ENCODE data around the gene SEC24A. TPM values are rescaled to one million over a fixed set of nuclear protein-coding genes. Genes with fewer than 3 reads are reported as not detected.
"Not testable (repeated sequence)": the region's sequence is repeated elsewhere in the genome, so short reads cannot be mapped to it uniquely, and the experiment has no call there.

The SEC24A gene
- total RNA-seq, 2 experiments from 2014 or later: 30.8 to 31.4 TPM

DNA sequence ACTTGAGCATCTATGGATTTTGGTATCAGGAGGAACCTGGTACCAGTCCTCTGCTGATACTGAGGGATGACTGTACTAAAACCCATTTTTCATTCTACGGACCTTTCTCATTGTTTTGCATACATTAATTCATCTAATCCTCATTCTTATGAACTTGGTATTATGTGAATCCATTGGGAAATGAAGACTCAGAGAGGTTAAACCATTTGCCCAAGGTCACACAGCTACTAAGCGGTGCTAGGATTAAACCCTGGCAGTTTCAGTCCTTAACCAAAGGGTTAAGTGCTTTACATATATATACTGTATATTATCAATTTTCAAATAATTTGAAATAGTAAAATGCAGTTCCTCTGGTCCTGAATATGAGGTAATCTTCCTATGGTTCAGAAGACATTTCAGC lies 93.5 kb downstream of the SEC24A start:
- DNase-seq: no peak
- no peak overlapping the region for H3K27ac Mint-ChIP-seq
- CTCF ChIA-PET: interaction anchor here (0.8 to 4.0 kb wide), 2 partner anchors 15 to 164 kb away, joined by 4 to 36 read pairs; partner anchors contain the start of gene DDX46
- POLR2A ChIA-PET: interaction anchor here (0.6 kb wide), 1 partner anchor 14 kb away, joined by 4 read pairs; no protein-coding TSS in a partner anchor
- no peaks in the 10 kb centered on the region for H3K9me3 Mint-ChIP-seq
- intact Hi-C loops (cut with micrococcal nuclease): no loop called here
- H3K4me1 Mint-ChIP-seq (ENCODE audit: low read depth): peaks cover 26% of the 10 kb centered on the region
- no peaks in the 10 kb centered on the region for H3K27me3 Mint-ChIP-seq
- H3K36me3 Mint-ChIP-seq: peaks cover 5% of the 10 kb centered on the region
- H3K4me3 Mint-ChIP-seq: no peak overlapping the region

DNA sequence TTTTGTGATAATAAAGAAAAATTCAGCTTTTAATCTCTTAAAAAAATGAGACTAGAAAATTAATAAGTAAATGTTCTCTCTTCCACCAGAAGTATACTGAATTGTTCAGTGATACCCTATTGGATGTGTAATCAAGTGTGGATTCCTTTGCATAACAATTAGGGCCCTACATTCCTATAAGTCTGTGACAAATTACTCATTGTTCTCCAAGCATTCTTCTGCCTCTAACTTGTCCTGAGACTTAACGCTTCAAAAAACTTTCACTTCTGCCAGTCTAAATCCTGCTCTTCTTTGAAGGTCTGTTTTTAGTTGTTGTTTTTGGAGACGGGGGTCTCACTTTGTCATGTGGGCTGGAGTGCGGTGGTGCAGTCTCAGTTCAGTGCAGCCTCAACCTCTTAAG lies 100.8 kb downstream of the SEC24A start:
- ChIA-PET POLR2A (no interaction called here), CTCF (interaction anchor here (2.9 kb wide), 1 partner anchor 10 kb away, joined by 19 read pairs; the partner anchor contains the start of gene CAMLG)
- peaks cover 6% of the 10 kb centered on the region for H3K36me3 Mint-ChIP-seq
- no peaks in the 10 kb centered on the region for H3K27me3 Mint-ChIP-seq
- H3K4me1 Mint-ChIP-seq (ENCODE audit: low read depth): no peaks in the 10 kb centered on the region
- H3K9me3 Mint-ChIP-seq: no peaks in the 10 kb centered on the region
- H3K4me3 Mint-ChIP-seq: no peak overlapping the region
- DNase-seq: no peak
- intact Hi-C loops (cut with micrococcal nuclease): no loop called here
- no peak overlapping the region for H3K27ac Mint-ChIP-seq

DNA sequence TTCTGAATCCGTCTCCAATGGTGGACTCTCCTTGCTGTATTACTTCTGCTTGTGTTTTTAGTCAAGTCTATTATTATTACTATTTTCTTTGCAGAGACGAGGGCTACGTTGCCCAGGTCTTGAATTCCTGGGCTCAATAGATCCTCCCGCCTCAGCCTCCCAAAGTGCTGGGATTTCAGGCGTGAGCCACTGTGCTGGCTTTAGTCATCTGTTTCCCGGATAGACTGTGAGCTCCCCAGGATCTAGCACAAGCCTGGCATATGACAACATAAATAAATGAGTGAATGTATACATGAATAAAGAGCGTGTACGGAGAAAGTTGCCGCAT lies 109.6 kb downstream of the SEC24A start:
- Mint-ChIP-seq H3K27ac (peak overlapping the region; percentile 87), H3K4me3 (peak overlapping the region; percentile 100), H3K4me1 (ENCODE audit: low read depth) (peaks cover 33% of the 10 kb centered on the region), H3K27me3 (no peaks in the 10 kb centered on the region), H3K36me3 (no peaks in the 10 kb centered on the region), H3K9me3 (no peaks in the 10 kb centered on the region)
- CTCF ChIA-PET: interaction anchor here (0.9 to 3.5 kb wide), 10 partner anchors 17 to 171 kb away, joined by 3 to 36 read pairs (median 4); partner anchors contain the start of genes C5orf24, CAMLG and PCBD2
- DNase-seq: no peak
- POLR2A ChIA-PET: interaction anchor here (0.8 to 2.7 kb wide), 10 partner anchors 19 to 386 kb away, joined by 3 to 27 read pairs (median 3); partner anchors contain the start of genes C5orf24, CAMLG, PCBD2 and SEC24A
- intact Hi-C loops (cut with micrococcal nuclease): loop anchor here (1.0 kb wide), 5 partner anchors 20 to 581 kb away; partner anchors contain the start of genes C5orf24, CAMLG, PCBD2 and TXNDC15

DNA sequence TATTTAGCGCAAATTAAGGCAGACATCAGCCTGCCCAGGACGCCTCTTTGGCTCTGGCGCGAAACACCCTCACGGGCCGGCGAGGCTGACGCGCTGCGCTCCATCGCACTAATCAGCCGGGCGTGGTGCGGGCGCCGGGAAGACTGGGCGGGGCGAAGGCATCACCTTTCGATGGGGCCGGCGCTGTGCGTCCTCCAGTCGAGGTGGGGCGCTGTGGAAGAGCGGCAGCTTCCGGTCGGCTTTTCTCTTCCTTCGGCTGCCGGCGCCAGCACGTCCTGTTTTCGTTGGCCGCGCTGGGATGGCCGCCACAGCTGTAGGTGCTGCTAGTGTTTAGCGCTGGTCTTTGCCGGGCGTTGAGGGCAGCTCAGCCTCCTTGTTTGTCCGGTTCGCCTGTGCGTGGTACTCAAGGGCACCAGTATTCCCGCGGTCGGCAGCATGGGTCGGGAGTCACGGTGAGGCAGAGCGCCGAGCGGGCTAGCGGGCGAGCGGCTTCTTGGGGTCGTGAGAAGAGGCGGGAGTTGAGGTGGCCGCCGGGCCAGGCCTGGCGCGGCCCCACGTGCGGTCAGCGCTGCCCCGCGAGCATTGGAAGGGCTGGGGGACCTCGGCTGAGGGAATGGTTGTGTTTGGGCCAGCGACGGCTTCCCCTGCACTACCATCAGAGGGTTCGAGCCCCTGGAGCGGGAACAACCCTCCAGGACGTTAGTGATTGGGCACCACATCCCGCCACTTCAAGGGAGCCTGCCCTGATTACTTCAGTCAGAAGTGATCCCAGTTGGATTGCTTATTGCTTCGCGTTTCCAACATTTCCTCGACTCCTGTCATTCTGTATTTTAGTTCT lies 110.1 kb downstream of the SEC24A start, which contains the start of gene DDX46:
Gene DDX46, plus strand, starts transcription at position 276 of the 838 bp plus-strand sequence. Its CDS starts 160 bp downstream, at position 436.
- H3K27ac Mint-ChIP-seq: peak within 1 kb of the TSS; percentile 87
- H3K4me1 Mint-ChIP-seq (ENCODE audit: low read depth): peaks cover 34% of the 10 kb centered on the region
- H3K9me3 Mint-ChIP-seq: no peaks in the 10 kb centered on the region
- CTCF ChIA-PET: interaction anchor here (0.9 to 3.5 kb wide), 10 partner anchors 18 to 171 kb away, joined by 3 to 36 read pairs (median 4); partner anchors contain the start of genes C5orf24, CAMLG and PCBD2
- H3K36me3 Mint-ChIP-seq: no peaks in the 10 kb centered on the region
- DNase-seq: peak; percentile 97
- no peaks in the 10 kb centered on the region for H3K27me3 Mint-ChIP-seq
- peak within 1 kb of the TSS; percentile 100 for H3K4me3 Mint-ChIP-seq
- POLR2A ChIA-PET: interaction anchor here (0.8 to 2.7 kb wide), 9 partner anchors 20 to 387 kb away, joined by 3 to 27 read pairs (median 3); partner anchors contain the start of genes C5orf24, CAMLG, PCBD2 and SEC24A
- intact Hi-C loops (cut with micrococcal nuclease): loop anchor here (1.0 kb wide), 5 partner anchors 20 to 581 kb away; partner anchors contain the start of genes C5orf24, CAMLG, PCBD2 and TXNDC15

DNA sequence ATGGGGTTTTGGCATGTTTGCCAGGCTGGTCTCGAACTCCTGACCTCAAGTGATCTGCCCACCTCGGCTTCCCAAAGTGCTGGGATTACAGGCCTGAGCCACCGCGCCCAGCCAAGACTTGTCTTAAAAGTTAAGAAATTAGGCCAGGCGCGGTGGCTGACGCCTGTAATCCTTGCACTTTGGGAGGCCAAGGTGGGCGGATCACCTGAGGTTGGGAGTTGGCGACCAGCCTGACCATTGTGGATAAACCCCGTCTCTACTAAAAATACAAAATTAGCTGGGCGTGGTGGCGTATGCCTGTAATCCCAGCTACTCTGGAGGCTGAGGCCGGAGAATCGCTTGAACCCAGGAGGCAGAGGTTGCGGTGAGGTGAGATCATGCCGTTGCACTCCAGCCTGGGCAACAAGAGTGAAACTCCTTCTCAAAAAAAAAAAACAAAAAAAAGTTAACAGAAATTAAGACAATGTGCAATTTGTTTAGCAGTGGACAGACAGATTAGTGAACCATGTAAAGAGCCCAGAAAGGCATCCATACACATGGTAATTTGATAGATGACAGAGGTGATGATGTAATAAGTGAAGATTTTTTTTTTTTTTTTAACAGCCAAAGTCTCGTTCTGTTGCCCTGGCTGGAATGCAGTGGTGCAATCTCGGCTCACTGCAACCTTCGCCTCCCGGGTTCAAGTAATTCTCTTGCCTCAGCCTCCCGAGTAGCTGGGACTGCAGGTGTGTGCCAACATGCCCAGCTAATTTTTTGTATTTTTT lies 119.1 kb downstream of the SEC24A start:
- H3K4me1 Mint-ChIP-seq (ENCODE audit: low read depth); H3K4me3 Mint-ChIP-seq; DNase-seq; H3K27ac Mint-ChIP-seq; H3K9me3 Mint-ChIP-seq; CTCF ChIA-PET; H3K27me3 Mint-ChIP-seq; intact Hi-C loops (cut with micrococcal nuclease): not testable (repeated sequence)
- peaks cover 25% of the 10 kb centered on the region for H3K36me3 Mint-ChIP-seq
- POLR2A ChIA-PET: interaction anchor here (0.7 kb wide), 1 partner anchor 144 kb away, joined by 4 read pairs; no protein-coding TSS in a partner anchor

DNA sequence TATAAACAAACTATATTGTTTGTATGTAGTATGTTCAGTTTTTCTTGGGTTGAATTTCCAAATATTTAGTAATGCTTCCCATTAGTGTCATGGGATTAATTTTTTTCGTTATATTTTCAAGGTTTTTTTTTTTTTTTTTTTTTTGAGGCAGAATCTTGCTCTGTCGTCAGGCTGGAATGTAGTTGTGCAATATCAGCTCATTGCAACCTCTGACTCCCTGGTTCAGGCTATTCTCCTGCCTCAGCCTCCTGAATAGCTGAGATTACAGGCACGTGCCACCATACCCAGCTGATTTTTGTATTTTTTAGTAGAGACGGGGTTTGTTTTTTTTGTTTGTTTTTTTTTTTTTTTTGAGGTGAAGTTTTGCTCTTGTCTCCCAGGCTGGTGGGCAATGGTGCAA lies 120.6 kb downstream of the SEC24A start:
- no peak overlapping the region for H3K27ac Mint-ChIP-seq
- no peaks in the 10 kb centered on the region for H3K27me3 Mint-ChIP-seq
- intact Hi-C loops (cut with micrococcal nuclease): no loop called here
- CTCF ChIA-PET: no interaction called here
- H3K4me3 Mint-ChIP-seq: no peak overlapping the region
- peaks cover 30% of the 10 kb centered on the region for H3K36me3 Mint-ChIP-seq
- POLR2A ChIA-PET: no interaction called here
- DNase-seq: no peak
- H3K9me3 Mint-ChIP-seq: no peaks in the 10 kb centered on the region
- no peaks in the 10 kb centered on the region for H3K4me1 Mint-ChIP-seq (ENCODE audit: low read depth)

DNA sequence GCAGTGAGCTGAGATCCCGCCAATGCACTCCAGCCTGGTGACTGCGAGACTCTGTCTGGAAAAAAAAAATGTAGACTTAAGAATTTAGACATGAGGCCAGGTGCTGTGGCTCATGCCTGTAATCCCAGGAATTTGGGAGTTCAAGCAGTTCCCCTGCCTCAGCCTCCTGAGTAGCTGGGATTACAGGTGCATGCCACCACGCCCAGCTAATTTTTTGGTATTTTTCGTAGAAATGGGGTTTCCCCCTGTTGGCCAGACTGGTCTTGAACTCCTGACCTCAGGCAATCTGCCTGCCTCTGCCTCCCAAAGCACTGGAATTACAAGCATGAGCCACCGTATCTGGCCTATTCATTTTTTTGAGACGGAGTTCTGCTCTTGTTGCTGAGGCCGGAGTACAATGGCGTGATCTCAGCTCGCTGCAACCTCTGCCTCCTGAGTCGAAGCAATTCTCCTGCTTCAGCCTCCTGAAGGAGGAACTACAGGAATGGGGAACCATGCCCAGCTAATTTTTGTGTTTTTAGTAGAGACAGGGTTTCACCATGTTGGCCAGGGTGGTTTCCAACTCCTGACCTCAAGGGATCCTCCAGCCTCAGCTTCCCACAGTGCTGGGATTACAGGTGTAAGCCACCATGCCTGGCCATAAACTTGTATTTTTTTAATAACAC lies 124.0 kb downstream of the SEC24A start:
- CTCF ChIA-PET: no interaction called here
- intact Hi-C loops (cut with micrococcal nuclease): no loop called here
- POLR2A ChIA-PET: interaction anchor here (0.6 kb wide), 1 partner anchor 453 kb away, joined by 3 read pairs; no protein-coding TSS in a partner anchor
- Mint-ChIP-seq H3K9me3 (no peaks in the 10 kb centered on the region), H3K4me3 (no peak overlapping the region), H3K4me1 (ENCODE audit: low read depth) (no peaks in the 10 kb centered on the region), H3K36me3 (peaks cover 37% of the 10 kb centered on the region), H3K27me3 (no peaks in the 10 kb centered on the region), H3K27ac (no peak overlapping the region)
- no peak for DNase-seq

DNA sequence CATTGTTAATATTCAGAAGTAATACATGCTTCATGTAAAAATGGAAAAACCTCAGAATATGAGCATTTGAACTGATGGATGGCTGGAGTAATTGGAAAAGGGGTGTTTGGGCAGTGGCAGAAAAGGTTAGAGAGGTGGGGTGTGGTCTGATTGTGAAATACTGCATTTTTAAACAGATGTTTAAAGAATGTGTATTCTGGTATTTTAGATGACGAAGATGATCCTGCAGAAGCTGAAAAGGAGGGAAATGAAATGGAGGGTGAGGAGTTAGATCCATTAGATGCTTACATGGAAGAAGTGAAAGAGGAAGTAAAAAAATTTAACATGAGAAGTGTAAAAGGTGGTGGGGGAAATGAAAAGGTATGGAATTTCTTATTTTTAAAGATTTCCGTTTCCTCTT lies 128.8 kb downstream of the SEC24A start:
- DNase-seq: no peak
- Mint-ChIP-seq H3K4me1 (ENCODE audit: low read depth) (no peaks in the 10 kb centered on the region), H3K27ac (no peak overlapping the region), H3K9me3 (no peaks in the 10 kb centered on the region), H3K4me3 (no peak overlapping the region), H3K36me3 (peaks cover 40% of the 10 kb centered on the region), H3K27me3 (no peaks in the 10 kb centered on the region)
- POLR2A ChIA-PET: no interaction called here
- intact Hi-C loops (cut with micrococcal nuclease): no loop called here
- CTCF ChIA-PET: no interaction called here

Other genes starting within 250 kb of the SEC24A start
- 10 to 100 TPM; 32.0 to 33.3 TPM for gene CDKN2AIPNL, start 236.9 kb upstream of the SEC24A start, total RNA-seq
- gene JADE2, start 123.1 kb upstream of the SEC24A start, total RNA-seq: 10 to 100 TPM; 79.4 to 81.6 TPM
- gene SAR1B, start 16.0 kb upstream of the SEC24A start, total RNA-seq: 10 to 100 TPM; 56.8 to 61.1 TPM
- 10 to 100 TPM; 40.3 to 41.2 TPM for gene CAMLG, start 89.8 kb downstream of the SEC24A start, total RNA-seq
- gene DDX46, start 110.0 kb downstream of the SEC24A start, total RNA-seq: 10 to 100 TPM; 67.4 to 68.0 TPM
- gene C5orf24, start 197.2 kb downstream of the SEC24A start, total RNA-seq: 10 to 100 TPM; 21.9 to 25.2 TPM
- gene TXNDC15, start 225.6 kb downstream of the SEC24A start, total RNA-seq: 10 to 100 TPM; 29.6 to 30.9 TPM

Measured in activated CD4-positive, alpha-beta memory T cell treated with anti-CD3 and anti-CD28 coated beads for 36 hours (primary cell).